GM20431 (cell line): ENCODE results near the gene WWTR1.

Source experiments
- in situ Hi-C: fragments of 300-500 bp; cut with MseI, MboI; formaldehyde crosslinking; loops from one replicate; pipeline ENCODE4 v1.15.0; 2020; ENCODE audit warnings: low sequenced_read_pairs; ENCODE audit not compliant: unreplicated experiment

Gene WWTR1

DNA sequence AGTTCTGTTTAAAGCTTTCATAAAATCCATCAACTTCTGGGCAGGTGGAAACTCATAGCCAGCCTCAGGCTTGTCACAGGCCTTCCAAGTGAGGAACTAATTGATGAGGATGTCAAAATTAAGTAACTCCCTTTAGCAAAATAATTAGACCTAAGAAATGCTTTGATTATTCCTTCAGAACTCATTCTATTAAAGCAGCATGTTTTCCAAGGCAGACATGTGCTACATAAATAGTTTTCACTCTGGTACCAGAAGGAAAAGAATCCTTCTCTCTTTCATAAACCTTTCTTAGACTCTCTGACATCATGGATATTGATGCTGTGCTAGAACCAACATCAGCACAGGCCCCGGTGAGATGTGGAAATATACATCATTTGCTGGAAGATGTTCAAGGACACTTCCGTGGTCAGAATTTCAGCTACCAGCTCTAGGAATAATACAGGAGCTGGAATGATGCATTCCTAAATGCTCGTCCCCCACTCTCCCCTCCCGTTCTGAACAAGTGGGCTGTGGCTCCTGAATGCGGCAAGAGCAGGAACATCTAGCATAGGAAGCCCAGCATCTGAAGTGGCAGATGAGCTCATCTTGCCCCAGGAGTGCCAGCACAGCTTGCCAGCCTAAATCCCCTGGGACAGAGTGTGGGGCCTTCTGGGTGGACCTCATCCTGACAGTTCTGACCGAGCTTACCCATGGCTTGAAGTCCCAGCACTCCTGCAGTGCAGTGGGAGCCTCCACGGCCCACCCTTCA lies 82.4 kb downstream of the WWTR1 start:
- in situ Hi-C loops, result no loop called here

GRCh38 chr3:149572796-149573414 lies 84.9 kb downstream of the WWTR1 start:
- in situ Hi-C loops, result no loop called here

DNA sequence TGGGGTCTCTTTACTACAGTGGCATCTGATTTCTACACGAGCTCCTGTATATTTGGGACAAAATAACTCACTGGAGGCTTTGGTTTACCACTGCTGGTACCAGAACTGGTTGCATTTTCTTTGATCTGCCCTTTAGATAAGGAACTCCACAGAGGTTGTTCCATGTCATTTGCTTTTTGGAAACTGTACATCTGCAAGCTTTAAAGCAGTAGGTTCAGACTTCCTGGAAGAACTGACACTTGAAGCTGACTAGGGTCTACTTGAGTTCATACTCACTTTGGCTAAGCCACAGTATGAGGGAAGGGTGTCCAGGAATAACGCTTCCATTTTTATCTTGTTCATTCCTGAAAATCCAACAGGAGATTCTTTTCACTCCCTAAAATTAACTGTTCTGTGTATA lies 86.4 kb downstream of the WWTR1 start:
- in situ Hi-C loops, result no loop called here

DNA sequence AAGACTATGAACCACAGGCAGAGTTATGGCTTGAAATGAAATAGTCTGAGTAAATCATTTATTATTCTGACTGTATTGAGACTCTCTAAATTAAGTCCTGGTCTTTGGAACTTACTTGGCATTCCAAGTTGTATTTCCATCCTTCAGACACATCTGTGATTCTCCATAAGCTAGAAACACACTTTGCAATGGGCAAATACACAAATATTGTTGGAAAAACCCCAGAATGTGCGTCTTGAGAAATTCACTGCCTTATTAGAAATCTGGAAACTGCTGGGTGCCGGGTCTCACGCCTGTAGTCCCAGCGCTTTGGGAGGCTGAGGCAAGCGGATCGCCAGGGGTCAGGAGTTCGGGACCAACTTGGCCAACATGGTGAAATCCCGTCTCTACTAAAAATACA lies 87.8 kb downstream of the WWTR1 start:
- in situ Hi-C loops, result no loop called here

GRCh38 chr3:149567381-149567780 lies 90.4 kb downstream of the WWTR1 start:
- in situ Hi-C loops, result no loop called here

- in situ Hi-C loops, result no loop called here
Observed at GRCh38 chr3:149566292-149566975, 91.4 kb downstream of the WWTR1 start.

DNA sequence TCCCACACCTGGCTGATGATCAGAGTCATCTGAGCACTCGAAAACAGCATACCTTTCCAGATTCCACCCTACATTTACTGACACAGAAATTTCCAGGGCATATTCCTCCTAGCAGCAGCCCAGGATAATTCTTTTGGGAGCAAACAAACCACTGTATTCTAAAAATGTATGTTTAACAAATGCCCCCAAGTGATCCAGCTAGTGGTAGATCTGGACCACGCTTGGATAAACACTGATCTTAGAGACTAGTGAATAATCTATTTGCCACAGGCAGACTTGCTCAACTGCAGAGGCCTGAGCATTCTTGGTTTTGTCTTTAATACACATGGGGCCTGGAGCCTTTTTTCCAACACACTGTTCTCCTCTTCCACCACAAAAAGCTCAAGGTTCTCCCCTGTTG lies 93.7 kb downstream of the WWTR1 start:
- in situ Hi-C loops, result no loop called here

- in situ Hi-C loops, result no loop called here
Observed at GRCh38 chr3:149563114-149563513, 94.7 kb downstream of the WWTR1 start.

DNA sequence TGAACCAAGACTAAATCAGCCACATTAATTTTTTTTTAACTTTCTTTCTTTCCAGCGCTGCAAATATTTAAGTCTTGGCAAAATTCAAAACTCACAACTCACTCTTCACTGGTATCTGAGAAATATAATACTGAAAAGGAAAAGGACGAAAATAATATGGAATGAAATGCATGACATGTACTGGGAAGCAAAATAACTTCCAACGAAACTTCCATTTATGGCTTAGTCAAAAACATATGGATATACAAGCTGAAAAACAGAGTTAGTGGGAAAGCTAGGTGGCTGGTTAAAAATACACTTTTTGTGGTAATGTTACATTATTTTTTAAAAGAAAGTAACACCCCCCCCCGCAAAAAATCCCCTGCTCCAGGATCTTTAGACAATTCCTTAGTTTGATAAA lies 97.2 kb downstream of the WWTR1 start:
- in situ Hi-C loops, result no loop called here

- in situ Hi-C loops, result no loop called here
Observed at GRCh38 chr3:149560001-149560400, 97.8 kb downstream of the WWTR1 start.

- in situ Hi-C loops, result no loop called here
Observed at GRCh38 chr3:149559525-149559924, 98.3 kb downstream of the WWTR1 start.

DNA sequence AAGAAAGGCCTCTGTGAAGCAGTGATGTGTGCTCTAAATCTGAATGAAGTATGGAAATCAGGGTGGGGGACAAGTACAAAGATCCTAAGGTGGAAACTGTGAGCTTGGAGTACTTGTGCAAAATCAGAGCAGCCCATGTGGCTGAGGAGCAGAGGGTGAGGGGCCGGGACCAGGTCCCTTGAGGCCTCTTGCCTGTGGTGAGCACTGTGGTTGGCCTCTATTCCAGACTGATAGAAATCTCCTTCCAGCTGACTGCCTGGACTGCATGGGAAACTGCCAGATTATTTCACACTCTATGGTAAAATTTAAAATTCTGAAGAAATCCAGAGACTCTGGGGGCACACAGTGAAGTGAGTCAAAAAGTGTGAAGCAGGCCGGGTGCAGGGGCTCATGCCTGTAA lies 101.9 kb downstream of the WWTR1 start:
- in situ Hi-C loops, result no loop called here

- in situ Hi-C loops, result no loop called here
Observed at GRCh38 chr3:149554826-149555225, 103.0 kb downstream of the WWTR1 start.

GRCh38 chr3:149553781-149554451 lies 103.9 kb downstream of the WWTR1 start:
- in situ Hi-C loops, result no loop called here

DNA sequence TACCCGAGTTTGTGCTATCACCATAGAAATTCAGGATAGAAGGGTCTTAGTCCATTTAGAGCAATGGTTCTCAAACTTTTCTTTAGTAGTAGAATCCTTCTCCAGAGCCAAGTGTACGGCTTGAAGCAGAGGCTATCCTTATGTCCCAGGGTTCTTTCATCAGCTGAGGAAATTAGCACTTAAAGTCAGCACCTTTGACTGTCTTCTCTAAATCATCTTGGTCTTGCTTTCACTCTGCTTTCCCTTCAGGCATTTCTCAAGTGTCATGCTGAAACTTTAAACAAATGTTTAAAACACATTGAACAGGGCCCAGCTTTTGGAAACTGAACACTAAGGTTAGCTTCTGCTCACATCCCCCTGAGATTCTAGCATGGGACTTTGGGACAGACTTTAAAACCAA lies 105.1 kb downstream of the WWTR1 start:
- in situ Hi-C loops, result no loop called here

DNA sequence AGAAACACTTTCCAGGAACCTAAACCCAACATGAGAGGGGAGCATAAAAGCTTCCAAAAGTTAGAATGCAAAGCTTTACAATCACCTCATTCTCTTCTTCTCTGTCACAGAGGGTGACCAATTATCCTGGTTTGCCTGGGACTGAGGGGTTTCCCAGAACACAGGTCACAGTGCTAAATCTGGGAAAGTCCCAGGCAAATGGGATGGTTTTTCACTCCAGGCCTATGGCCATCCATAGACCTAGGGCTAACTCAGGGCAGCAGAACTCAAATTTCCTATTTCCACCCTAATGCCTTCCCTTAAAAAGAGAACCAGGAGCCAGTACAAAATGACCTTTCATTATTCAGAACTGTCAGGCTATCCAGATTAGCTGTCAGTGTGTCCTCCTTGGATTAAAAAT lies 106.3 kb downstream of the WWTR1 start:
- in situ Hi-C loops, result no loop called here

DNA sequence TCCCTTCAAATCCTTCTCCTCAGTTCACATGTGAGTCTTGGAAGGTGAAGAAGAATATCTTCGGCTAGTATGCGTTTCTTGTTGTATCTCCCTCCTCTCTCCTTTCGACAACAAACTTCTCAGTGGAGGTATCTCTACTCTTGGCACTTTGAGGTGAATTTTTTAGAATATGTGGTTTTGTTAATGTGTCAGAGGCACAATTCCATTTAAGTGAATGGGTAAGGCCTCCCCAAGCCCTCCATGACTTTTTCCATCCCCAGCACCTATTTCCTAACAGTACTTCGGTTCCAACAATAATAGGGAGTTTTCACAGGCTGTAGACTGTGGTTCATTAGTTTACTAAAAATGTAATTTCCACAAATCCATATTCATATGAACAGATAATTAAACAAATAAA lies 109.2 kb downstream of the WWTR1 start:
- in situ Hi-C loops, result no loop called here

GRCh38 chr3:149547954-149548668 lies 109.7 kb downstream of the WWTR1 start:
- in situ Hi-C loops, result no loop called here

- in situ Hi-C loops, result no loop called here
Observed at GRCh38 chr3:149547413-149547812, 110.4 kb downstream of the WWTR1 start.

DNA sequence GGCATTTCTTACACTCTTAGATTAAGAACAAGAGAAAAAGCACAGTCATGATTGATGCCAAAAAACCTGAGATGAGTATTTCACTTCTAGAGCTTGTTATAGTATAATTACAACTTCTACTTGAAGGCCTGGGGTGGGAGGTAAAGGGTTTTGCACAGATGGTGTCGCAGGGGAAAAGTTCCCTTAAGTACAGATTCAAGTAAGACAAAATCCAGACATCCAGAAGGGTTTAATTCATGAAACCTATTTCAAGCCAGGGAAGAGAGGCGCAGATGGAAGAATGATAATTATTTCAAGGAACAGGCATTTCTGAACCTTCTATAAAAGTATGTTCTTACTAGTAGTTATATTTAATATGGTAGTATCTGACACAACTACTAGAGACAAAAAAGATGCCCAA lies 112.8 kb downstream of the WWTR1 start:
- in situ Hi-C loops, result no loop called here
